ENCODE measurements around the gene CACNB4. TPM values are rescaled to one million over a fixed set of nuclear protein-coding genes. Genes with fewer than 3 reads are reported as not detected.

CACNB4 gene
- total RNA-seq, 2 donors from 2014 or later, result 0.93 to 0.95 TPM

DNA sequence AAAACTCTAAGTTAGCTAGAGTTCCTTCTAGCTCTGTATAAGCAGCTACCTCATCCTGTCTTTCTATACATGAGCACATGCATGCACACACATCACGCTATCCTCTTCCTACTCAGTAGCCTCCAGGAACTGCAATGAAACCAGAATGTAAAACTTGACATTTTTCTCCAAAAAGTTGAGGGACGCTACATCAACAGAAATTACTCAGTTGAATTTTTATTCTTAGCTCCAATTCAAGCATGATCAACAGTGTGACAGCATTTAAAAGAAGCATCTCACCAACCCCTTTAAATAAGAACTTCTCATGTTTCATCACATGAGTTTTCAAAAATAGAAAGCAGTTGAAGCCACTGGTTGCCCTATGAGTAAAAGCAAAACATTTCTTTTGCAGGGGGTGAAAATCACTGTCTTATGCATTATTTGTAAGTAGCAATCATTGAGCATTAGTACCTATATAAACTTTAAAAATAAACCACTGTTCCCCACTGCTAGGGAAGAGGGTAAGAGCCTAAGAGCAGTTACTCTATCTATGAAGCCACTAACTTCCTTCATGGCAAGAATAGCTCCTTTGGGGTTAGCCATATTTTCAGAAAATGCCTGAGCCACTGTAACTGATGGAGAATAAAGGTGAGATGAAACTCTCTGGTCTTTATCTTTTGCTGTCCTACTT, 192.7 kb downstream of the CACNB4 start:
- Histone ChIP-seq H3K9me3 (ENCODE audit: control insufficient read depth, low read length) (no peaks in the 10 kb centered on the region), H3K36me3 (ENCODE audit: control insufficient read depth, insufficient read depth, low read length) (no peaks in the 10 kb centered on the region), H3K27ac (ENCODE audit: low read depth, low read length) (no peak overlapping the region), H3K27me3 (ENCODE audit: control insufficient read depth, insufficient read depth, low read length, poor library complexity, severe bottlenecking) (no peaks in the 10 kb centered on the region), H3K4me3 (ENCODE audit: low read length) (no peak overlapping the region), H3K9ac (ENCODE audit: extremely low read depth, low read length, poor library complexity, severe bottlenecking) (no peak overlapping the region), H3K4me1 (ENCODE audit: control insufficient read depth, insufficient read depth, low read length) (no peaks in the 10 kb centered on the region)
- 95 to 96% methylated on average over 2 of the region's 2 CpGs for WGBS, 2 experiments (ENCODE audit: insufficient coverage in 1 of 2, insufficient read length in 1 of 2)
- Mint-ChIP-seq H3K36me3 (ENCODE audit: low read depth) (no peaks in the 10 kb centered on the region), H3K4me3 (no peak overlapping the region), H3K4me1 (peaks cover 6% of the 10 kb centered on the region), H3K9me3 (peaks cover 7% of the 10 kb centered on the region), H3K27me3 (ENCODE audit: insufficient read depth) (no peaks in the 10 kb centered on the region), H3K27ac (no peak overlapping the region)
- TF ChIP-seq, protein P1, sequence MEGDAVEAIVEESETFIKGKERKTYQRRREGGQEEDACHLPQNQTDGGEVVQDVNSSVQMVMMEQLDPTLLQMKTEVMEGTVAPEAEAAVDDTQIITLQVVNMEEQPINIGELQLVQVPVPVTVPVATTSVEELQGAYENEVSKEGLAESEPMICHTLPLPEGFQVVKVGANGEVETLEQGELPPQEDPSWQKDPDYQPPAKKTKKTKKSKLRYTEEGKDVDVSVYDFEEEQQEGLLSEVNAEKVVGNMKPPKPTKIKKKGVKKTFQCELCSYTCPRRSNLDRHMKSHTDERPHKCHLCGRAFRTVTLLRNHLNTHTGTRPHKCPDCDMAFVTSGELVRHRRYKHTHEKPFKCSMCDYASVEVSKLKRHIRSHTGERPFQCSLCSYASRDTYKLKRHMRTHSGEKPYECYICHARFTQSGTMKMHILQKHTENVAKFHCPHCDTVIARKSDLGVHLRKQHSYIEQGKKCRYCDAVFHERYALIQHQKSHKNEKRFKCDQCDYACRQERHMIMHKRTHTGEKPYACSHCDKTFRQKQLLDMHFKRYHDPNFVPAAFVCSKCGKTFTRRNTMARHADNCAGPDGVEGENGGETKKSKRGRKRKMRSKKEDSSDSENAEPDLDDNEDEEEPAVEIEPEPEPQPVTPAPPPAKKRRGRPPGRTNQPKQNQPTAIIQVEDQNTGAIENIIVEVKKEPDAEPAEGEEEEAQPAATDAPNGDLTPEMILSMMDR (conservative IDR thresholded peaks at IDR 0.05), result no peak
- DNase-seq, result no peak

GRCh38 chr2:151904807-151905206, 194.0 kb downstream of the CACNB4 start:
- Histone ChIP-seq H3K27me3 (ENCODE audit: control insufficient read depth, insufficient read depth, low read length, poor library complexity, severe bottlenecking) (no peaks in the 10 kb centered on the region), H3K27ac (ENCODE audit: low read depth, low read length) (no peak overlapping the region), H3K9ac (ENCODE audit: extremely low read depth, low read length, poor library complexity, severe bottlenecking) (no peak overlapping the region), H3K9me3 (ENCODE audit: control insufficient read depth, low read length) (no peaks in the 10 kb centered on the region), H3K36me3 (ENCODE audit: control insufficient read depth, insufficient read depth, low read length) (no peaks in the 10 kb centered on the region), H3K4me3 (ENCODE audit: low read length) (no peak overlapping the region), H3K4me1 (ENCODE audit: control insufficient read depth, insufficient read depth, low read length) (no peaks in the 10 kb centered on the region)
- WGBS, 2 experiments (ENCODE audit: insufficient coverage in 1 of 2, insufficient read length in 1 of 2), result 93 to 100% methylated on average over 2 to 4 of the region's 4 CpGs
- no peak overlapping the region for H3K4me3 Mint-ChIP-seq
- no peaks in the 10 kb centered on the region for H3K36me3 Mint-ChIP-seq (ENCODE audit: low read depth)
- TF ChIP-seq, protein P1 (conservative IDR thresholded peaks at IDR 0.05), result no peak
- H3K4me1 Mint-ChIP-seq, result peaks cover 6% of the 10 kb centered on the region
- H3K27me3 Mint-ChIP-seq (ENCODE audit: insufficient read depth), result no peaks in the 10 kb centered on the region
- no peaks in the 10 kb centered on the region for H3K9me3 Mint-ChIP-seq
- no peak overlapping the region for H3K27ac Mint-ChIP-seq
- no peak for DNase-seq

DNA sequence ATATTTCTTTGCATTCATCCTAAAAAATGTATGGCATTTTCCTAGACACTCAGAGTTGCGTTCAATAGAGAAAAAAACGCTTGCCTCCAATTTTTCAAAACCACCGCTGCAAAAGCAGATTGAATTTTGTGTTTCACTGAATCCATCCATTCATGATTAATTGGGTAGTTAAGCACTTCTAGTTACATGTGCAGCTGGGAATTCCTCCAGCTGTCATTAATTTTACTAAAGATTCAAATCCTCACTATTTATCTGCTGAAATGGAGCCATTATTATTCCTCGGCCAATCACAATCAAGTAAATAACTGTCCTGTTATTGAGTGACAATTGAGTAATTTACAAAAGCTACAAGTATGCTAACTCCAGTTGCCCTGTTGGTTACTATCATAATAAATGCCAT, 194.8 kb downstream of the CACNB4 start:
- Histone ChIP-seq H3K9me3 (ENCODE audit: control insufficient read depth, low read length) (no peaks in the 10 kb centered on the region), H3K4me3 (ENCODE audit: low read length) (no peak overlapping the region), H3K36me3 (ENCODE audit: control insufficient read depth, insufficient read depth, low read length) (no peaks in the 10 kb centered on the region), H3K27me3 (ENCODE audit: control insufficient read depth, insufficient read depth, low read length, poor library complexity, severe bottlenecking) (no peaks in the 10 kb centered on the region), H3K4me1 (ENCODE audit: control insufficient read depth, insufficient read depth, low read length) (no peaks in the 10 kb centered on the region), H3K9ac (ENCODE audit: extremely low read depth, low read length, poor library complexity, severe bottlenecking) (no peak overlapping the region), H3K27ac (ENCODE audit: low read depth, low read length) (no peak overlapping the region)
- H3K9me3 Mint-ChIP-seq, result no peaks in the 10 kb centered on the region
- peaks cover 6% of the 10 kb centered on the region for H3K4me1 Mint-ChIP-seq
- 95 to 96% methylated on average over 3 to 4 of the region's 4 CpGs for WGBS, 2 experiments (ENCODE audit: insufficient coverage in 1 of 2, insufficient read length in 1 of 2)
- no peaks in the 10 kb centered on the region for H3K36me3 Mint-ChIP-seq (ENCODE audit: low read depth)
- H3K27me3 Mint-ChIP-seq (ENCODE audit: insufficient read depth), result no peaks in the 10 kb centered on the region
- H3K27ac Mint-ChIP-seq, result no peak overlapping the region
- TF ChIP-seq, protein P1 (conservative IDR thresholded peaks at IDR 0.05), result no peak
- no peak overlapping the region for H3K4me3 Mint-ChIP-seq
- no peak for DNase-seq

Measured in endodermal cell (in vitro differentiated cells).